ENCODE data around the gene PPP3CA.

Gene PPP3CA

DNA sequence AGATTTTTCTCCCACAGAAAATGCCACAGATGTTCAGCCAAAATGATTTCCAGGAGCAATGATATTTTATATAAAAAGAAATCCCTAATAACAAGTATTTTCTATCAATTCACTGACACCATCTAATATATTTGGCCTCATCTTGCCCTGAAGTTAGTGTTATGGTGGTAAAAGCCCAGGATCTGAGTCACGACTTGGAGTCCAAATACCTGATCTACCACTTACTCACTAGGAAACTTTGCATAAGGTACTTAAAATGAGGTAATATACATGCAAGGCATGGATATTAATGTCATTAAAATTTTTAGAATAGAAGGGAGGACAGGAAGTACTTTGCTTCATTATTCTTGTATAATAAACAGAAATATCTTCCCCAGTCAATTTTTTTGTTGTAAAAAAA is 16.3 kb downstream of the PPP3CA start:
- no peak for DNase-seq (ENCODE audit: low read depth)

DNA sequence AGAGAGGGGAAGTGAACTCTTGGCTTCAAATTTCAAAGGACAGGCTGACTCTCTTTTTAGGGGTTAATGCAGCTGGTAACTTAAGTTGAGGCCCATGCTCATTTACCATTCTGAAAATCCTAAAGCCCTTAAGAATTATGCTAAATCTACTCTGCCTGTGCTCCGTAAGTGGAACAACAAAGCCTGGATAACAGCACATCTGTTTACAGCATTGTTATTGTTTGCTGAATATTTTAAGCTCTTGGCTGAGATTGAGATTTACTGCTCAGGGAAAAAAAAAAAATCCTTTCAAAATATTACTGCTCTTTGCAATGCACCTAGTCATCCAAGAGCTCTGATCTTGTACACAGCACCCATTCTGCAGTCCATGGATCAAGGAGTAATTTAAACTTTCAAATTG is 17.7 kb downstream of the PPP3CA start:
- DNase-seq (ENCODE audit: low read depth): no peak

DNA sequence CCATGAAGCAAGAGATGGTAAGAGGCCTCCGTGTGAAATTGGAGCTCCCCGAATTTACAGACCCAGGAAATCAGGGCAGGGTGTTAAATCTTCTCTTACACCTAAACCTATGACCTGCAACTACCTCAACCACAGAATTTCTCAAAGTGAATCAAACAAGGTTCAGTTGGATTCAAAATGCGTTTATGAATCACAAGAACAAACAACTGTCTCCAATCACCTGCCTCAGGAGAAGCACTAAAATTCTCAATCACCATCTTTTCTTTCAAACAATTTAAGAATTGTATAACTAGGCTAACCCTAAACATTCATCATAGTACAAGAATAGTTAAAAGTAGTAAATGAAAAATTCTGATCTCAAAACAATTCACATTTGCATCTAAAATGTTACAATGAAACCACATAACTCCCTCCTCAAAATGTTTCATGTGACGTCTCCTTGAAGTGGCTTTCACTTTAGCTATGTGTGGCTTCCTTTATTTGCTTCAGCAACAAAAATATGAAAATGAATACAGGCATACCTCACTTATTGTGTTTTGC is 19.2 kb downstream of the PPP3CA start:
- no peak for DNase-seq (ENCODE audit: low read depth)

DNA sequence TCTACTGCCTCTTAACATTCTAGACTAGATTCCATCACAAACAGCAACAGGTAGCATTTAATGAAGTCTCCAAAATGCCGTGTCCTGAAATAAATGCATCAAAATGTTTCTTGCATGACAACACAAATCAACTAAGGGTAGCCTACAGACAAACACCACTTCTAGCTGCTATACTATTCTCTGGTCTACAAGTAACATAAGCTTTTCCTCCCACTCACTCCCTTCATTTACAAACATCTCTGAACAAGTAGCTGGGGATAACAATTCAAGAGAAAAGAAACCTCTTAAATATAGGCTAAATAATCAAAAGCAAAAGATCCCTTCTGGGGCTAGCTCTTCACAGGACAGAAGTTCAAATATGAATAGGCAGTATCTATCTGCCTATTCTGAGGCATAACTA is 20.8 kb downstream of the PPP3CA start:
- DNase-seq (ENCODE audit: low read depth): no peak

DNA sequence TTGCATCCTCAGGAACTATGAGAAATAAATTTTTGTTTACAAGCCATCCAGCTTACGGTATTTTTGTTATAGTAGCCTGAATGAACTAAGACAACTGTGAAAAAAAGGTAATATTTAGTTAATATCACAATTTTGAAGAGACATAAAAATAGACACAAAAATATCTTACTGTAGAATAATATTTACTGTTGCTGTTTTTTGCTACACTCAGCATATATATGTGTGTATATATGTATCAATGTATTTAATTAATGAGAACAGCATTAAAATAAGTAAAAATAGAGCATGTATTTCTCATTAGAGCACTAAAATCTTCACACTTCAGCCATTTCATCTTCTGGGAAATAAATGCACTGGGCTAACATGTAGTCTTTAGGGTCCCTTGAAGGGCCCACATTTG is 24.6 kb downstream of the PPP3CA start:
- no peak for DNase-seq (ENCODE audit: low read depth)

DNA sequence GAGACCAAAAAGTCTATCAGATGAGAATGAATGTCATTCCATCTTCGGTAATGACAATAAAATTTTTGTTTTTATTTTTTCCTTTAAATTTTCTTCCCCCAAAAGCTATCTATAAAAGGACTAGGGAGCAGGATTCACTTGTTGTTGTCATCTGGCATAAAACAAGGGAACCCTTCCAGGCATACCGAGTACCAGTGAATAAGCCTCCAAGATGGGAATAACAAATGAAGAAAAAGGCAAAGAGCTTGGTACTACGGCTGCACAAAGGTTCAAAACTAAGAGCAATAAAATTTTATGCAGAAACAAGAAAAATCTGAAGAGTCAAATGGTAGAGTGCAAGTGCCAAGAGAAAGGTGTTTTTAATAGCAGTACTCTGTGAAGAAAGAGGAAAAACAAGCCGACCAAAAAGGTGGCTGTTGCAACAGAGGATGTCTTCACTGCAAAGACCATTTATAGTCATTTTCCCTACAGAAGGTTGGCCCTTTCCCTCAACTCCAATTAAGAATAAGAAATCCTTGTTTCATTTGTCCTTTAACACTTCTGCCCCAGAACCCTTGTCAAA is 25.8 kb downstream of the PPP3CA start:
- DNase-seq (ENCODE audit: low read depth): no peak

DNA sequence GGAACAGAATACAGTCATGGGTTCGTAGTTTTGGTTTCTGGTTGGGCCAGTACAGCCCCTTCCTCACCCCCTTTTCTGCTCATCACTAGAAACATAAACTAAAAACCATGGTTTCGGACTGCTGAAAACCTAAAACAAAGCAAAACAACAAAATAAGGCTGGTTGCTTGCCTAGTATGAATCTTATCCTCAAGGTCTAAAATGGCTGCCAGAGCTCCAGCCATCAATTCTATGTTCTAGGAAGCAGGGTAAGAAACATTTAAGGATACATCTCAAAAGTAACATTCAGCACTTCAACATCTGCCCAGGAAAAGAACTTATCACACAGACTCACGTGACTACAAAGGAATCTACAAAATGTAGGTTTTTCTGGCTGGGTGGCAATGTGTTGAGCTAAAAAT is 31.5 kb downstream of the PPP3CA start:
- DNase-seq (ENCODE audit: low read depth): no peak

- no peak for DNase-seq (ENCODE audit: low read depth)
These were observed 32.3 kb downstream of the PPP3CA start for GRCh38 chr4:101315041-101315440.

DNA sequence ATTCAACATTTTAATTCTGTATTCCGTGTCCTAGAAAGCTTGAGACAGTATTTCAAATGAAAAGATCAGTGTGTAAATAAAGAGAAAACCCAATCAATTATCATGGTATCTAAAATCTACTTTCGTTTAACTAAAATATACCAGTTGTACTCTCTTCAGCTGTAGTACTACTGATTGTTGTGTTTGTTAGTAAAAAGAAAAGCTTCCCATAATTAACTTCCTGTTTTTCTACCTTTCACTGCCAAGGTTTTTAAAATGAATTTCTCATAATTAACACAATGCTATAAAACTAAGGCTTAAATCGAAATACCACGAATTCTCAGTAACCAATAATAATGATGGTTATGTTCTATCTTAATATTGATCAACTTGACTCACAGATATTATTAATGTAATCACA is 37.4 kb downstream of the PPP3CA start:
- DNase-seq (ENCODE audit: low read depth): no peak

DNA sequence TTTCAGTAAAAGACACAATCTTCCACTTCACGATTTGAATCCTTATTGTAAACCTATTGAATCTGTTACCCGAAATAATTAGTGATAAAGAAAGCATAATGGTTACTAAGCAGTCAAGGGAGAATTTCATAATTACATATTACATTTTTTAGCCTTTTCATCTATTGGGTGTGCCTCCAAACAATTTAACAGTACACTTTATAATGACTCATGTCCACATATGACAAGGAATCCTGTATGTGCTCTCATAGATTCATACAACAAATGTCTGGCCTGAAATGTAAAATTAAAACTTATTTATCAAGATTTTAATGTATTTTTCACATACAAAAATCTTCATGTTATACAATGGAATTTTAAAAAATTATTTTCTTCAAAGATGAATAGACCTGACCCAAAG is 39.4 kb downstream of the PPP3CA start:
- DNase-seq (ENCODE audit: low read depth): no peak

- no peak for DNase-seq (ENCODE audit: low read depth)
These were observed 40.3 kb downstream of the PPP3CA start for GRCh38 chr4:101306764-101307615.

DNA sequence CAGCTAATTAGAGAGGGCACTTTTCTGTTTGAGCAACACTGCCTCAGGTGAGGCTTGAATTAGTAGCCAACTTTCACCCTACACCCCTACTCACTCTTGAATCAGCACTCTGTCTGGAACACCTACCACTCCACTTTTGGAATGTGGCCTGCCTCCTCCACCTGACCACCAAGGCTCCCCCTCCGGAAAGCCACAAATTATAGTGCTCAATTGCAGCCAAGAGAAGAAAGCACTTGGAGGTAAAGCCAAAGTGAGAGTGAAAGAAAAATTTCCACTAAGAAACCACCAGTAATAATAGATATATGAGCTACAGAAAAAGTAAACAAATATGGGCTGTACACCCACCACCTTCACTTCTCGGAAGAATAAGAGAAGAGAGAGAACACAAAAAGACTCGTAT is 41.1 kb downstream of the PPP3CA start:
- DNase-seq (ENCODE audit: low read depth): no peak

DNA sequence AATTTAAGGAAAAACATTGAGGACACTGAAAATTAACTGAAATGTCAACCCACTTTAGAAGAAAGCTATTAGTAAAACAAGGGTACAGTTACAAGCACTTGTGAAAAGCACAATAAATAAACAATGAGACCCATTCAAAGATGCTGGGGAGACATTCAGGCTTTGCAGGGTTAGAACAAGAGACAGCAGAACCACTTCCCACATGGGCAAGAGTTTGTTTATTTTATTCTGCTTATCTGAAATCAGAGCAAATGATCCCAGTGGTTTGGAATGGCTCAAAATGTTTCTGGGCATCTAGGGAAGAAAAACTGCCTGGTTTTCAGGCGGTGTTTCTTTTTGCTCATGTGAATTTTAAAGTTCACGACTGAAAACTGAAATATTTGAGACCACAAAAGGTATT is 42.4 kb downstream of the PPP3CA start:
- no peak for DNase-seq (ENCODE audit: low read depth)

DNA sequence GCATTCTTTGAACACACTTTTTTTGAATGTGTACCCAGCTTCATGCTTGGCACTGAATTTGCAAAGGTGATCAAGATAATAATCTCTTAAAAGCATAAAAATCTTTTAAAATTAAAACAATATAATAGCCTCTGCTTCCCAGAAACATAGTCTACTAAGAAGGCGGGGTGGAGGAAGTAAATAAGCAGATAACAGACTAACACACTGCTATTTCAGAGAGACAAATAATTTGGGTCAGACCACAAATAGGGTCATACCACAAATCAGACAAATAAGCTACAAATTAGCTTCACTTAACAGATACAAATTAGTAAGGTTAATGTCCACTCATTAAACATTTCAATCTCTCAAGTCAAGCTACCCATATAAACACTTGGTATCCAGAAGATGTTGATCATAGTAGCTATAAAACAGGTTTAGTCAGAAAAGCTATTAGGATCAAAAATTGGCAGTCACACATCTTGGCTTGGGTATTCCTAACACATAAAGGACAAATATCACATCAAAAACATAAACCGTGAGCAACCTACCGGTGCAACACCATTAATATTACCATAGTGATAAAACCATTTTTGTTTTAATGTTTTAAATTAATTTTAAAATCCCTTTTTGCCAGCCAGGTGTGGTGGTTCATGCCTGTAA is 47.3 kb downstream of the PPP3CA start:
- DNase-seq (ENCODE audit: low read depth): no peak

DNA sequence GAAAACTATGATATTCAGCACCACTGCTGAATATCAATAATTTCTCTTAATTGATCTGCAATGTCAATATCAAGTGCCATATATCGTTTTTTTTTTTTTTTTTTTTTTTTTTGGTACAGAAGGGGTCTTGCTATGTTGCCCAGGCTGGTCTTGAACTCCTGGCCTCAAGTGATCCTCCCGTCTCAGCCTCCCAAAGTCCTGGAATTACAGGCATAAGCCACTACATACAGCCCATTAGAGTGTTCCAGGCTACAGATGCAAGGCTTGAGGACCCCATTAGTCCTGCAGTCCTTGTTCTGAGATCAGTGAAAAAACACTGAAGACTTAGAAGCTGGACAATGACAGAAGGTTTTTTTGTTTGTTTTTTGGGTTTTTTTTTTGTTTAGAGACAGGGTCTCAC is 48.3 kb downstream of the PPP3CA start:
- no peak for DNase-seq (ENCODE audit: low read depth)

DNA sequence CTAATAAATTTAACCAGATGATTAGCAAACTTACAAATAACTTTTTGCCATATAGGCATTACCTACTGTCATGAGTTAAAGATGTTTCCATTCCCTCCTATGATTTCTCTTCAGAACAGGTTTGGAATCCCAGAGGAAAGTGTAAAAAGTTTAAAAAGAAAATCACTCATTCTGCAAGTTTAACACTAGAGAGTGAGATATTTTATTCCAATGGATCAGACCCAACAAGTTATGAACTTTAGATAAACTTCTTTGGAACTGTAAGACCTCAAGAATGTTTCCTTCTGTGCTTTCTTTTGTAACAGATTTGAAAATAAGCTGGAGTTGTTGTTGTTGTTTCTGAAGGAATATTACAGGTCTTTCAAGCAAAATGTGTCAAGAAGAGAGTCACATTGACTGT is 51.6 kb downstream of the PPP3CA start:
- no peak for DNase-seq (ENCODE audit: low read depth)

GRCh38 chr4:101294597-101294996 is 52.7 kb downstream of the PPP3CA start:
- DNase-seq (ENCODE audit: low read depth): no peak

DNA sequence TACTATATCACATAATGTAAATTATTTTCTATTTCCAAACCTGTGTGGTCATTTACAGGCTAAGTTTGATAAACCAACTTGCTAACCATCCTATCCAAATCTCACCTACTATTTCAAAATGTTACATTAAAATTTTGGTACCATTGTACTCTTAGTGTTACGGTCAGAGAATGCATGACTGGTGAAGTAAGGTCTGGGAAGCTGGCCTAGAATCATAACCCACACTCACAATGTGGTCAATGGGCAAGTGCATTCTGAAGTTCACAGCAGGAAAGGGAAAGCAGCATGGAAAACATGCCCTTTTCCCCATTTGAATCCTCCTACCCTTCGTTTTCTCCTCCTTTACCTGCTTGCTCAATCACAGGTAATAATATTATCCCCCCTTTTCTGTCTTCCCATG is 54.4 kb downstream of the PPP3CA start:
- DNase-seq (ENCODE audit: low read depth): no peak

GRCh38 chr4:101292214-101292613 is 55.1 kb downstream of the PPP3CA start:
- DNase-seq (ENCODE audit: low read depth): peak; percentile 44

DNA sequence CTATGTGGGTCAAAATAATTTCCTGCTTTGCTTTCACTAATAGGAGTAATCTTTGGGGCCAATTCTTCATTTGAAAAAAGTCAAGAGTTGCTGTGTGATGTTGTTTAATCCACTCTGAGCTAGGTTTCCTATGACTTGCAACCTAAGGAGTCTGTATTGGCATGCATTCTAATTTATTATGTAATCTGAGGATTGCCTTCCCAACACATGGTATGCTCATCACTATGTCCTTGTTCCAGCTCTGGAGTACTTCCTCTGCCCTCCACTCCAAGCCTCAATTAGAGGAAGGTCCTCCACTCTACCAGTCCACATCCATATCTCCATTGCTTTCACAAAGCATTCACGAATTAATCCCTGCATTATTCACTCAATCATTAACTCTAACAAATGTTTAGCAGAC is 56.1 kb downstream of the PPP3CA start:
- no peak for DNase-seq (ENCODE audit: low read depth)

DNA sequence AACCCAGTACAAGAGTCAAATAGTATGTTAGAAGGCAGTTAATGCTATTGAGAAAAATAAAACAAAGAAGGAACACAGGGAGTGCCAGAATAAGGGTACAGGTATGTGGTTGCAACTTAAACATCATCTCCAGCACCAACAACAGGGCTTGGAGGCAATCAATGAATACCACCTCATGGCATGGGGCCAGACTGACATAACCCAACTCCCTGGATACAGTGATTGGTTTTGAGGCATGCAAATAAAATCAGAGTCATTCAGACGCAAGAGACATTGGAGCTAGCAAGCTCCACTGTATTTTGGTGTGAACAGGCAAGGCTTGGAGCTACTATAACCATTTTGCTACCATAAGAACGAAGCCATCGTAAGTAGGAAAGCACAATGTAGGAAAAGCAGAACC is 56.7 kb downstream of the PPP3CA start:
- DNase-seq (ENCODE audit: low read depth): no peak

DNA sequence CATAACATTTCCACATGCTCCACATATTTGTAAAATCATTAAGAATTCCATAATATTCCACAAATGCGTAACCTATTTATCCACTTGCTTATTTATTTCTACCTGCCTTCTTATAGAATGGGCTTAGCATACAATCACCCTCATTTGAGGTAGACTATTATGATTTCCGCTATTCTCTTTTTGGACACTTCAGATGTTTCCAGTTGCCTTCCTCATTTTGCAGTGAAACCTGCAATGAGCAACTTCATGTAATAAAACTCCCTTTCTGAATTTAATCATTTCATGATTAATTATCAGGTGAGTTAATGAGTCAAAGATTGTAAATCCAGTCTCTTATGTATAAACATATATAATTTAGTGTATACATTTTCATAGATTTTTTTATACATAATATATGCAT is 58.0 kb downstream of the PPP3CA start:
- DNase-seq (ENCODE audit: low read depth): no peak
